Gastrocnemius medialis (tissue), 4 donors: Measurements from ENCODE around the gene STRA6.

Experiments
- CTCF ChIP-seq, 5 experiments: fragments of 450-650 bp in 3 of 5; fragments of 200-600 bp in 2 of 5; sonication (generic) in 2 of 5; IDR thresholded peaks in 4 of 5; conservative IDR thresholded peaks in 1 of 5; 1 replicate in 4 of 5; 2 replicates in 1 of 5; pipeline ENCODE4 v1.5.1; 2016 to 2019; ENCODE audit warnings: antibody characterized with exemption in 5 of 5, mild to moderate bottlenecking in 3 of 5, moderate library complexity in 3 of 5
- POLR2A ChIP-seq, 2 donors: fragments of 450-650 bp; IDR thresholded peaks; one replicate each; pipeline ENCODE4 v1.6.1; 2017; ENCODE audit warnings: antibody characterized with exemption in 2 of 2, mild to moderate bottlenecking in 2 of 2, moderate library complexity in 2 of 2

- TF ChIP-seq CTCF (IDR thresholded peaks at IDR 0.05 in 4 of 5, conservative IDR thresholded peaks at IDR 0.05 in 1 of 5) (no peak), POLR2A (IDR thresholded peaks at IDR 0.05) (no peak)
Measured at GRCh38 chr15:74176262-74177214, 26.0 kb downstream of the STRA6 start.
